SK-N-SH treated with all-trans-retinoic acid at 6 μM for 48 hours (cell line): ENCODE measurements around the gene SLC24A4.

Experiments
- ATAC-seq: fragments of 200-7000 bp; cut with Tn5 transposase; 3 replicates; pipeline ENCODE4 v1.9.1; 2020; ENCODE audit warnings: mild to moderate bottlenecking, moderate library complexity
- ARNTL ChIP-seq: fragments of 450-650 bp; formaldehyde crosslinking; IDR thresholded peaks from 2 replicates; pipeline ENCODE4 v1.5.0; 2020; ENCODE audit warnings: low read depth, mild to moderate bottlenecking, moderate library complexity, borderline replicate concordance
- BACH2 ChIP-seq: fragments of 250-450 bp; sonication (Bioruptor Pico); IDR thresholded peaks from 2 replicates; pipeline ENCODE4 v1.9.0; 2021; ENCODE audit warnings: mild to moderate bottlenecking, borderline replicate concordance
- CREB5 ChIP-seq: fragments of 250-450 bp; sonication (Bioruptor Pico); IDR thresholded peaks from 2 replicates; pipeline ENCODE4 v1.5.1; 2020; ENCODE audit warnings: low read depth, mild to moderate bottlenecking, moderate library complexity
- CSDC2 ChIP-seq: fragments of 250-450 bp; sonication (Bioruptor Pico); IDR thresholded peaks from 2 replicates; pipeline ENCODE4 v1.5.0; 2020; ENCODE audit warnings: mild to moderate bottlenecking, moderate library complexity
- CSRNP3 ChIP-seq: fragments of 250-450 bp; sonication (Bioruptor Pico); IDR thresholded peaks from 2 replicates; pipeline ENCODE4 v1.5.1; 2021; ENCODE audit warnings: mild to moderate bottlenecking, moderate library complexity
- GLIS3 ChIP-seq: fragments of 250-450 bp; sonication (Bioruptor Pico); IDR thresholded peaks from 2 replicates; pipeline ENCODE4 v1.5.0; 2020; ENCODE audit warnings: mild to moderate bottlenecking, moderate library complexity
- ISL1 ChIP-seq: fragments of 250-450 bp; sonication (Bioruptor Pico); IDR thresholded peaks from 2 replicates; pipeline ENCODE4 v2.1.2; 2022; ENCODE audit warnings: mild to moderate bottlenecking, moderate library complexity
- OSR1 ChIP-seq: fragments of 250-450 bp; sonication (Bioruptor Pico); IDR thresholded peaks from 2 replicates; pipeline ENCODE4 v1.8.0; 2022; ENCODE audit warnings: moderate library complexity, mild to moderate bottlenecking, inconsistent platforms
- PATZ1 ChIP-seq: fragments of 250-450 bp; sonication (Bioruptor Pico); IDR thresholded peaks from 2 replicates; pipeline ENCODE4 v1.8.0; 2020; ENCODE audit warnings: mild to moderate bottlenecking, moderate library complexity, borderline replicate concordance
- POU6F1 ChIP-seq: fragments of 250-450 bp; sonication (Bioruptor Pico); IDR thresholded peaks from 2 replicates; pipeline ENCODE4 v1.8.0; 2021; ENCODE audit warnings: low read depth, mild to moderate bottlenecking, moderate library complexity, borderline replicate concordance
- PPARA ChIP-seq: fragments of 250-450 bp; sonication (Bioruptor Pico); IDR thresholded peaks from 2 replicates; pipeline ENCODE4 v1.5.0; 2020; ENCODE audit warnings: mild to moderate bottlenecking, borderline replicate concordance
- RARB ChIP-seq: fragments of 250-450 bp; sonication (Bioruptor Pico); IDR thresholded peaks from 2 replicates; pipeline ENCODE4 v1.8.0; 2021; ENCODE audit warnings: mild to moderate bottlenecking, moderate library complexity
- SNAI2 ChIP-seq: fragments of 250-450 bp; sonication (Bioruptor Pico); IDR thresholded peaks from 2 replicates; pipeline ENCODE4 v1.5.0; 2020; ENCODE audit warnings: mild to moderate bottlenecking, moderate library complexity
- TCF4 ChIP-seq: fragments of 250-450 bp; sonication (Bioruptor Pico); IDR thresholded peaks from 2 replicates; pipeline ENCODE4 v1.8.0; 2021; ENCODE audit warnings: mild to moderate bottlenecking, moderate library complexity, borderline replicate concordance
- TOX ChIP-seq: fragments of 250-450 bp; sonication (Bioruptor Pico); IDR thresholded peaks from 2 replicates; pipeline ENCODE4 v1.8.0; 2021; ENCODE audit warnings: mild to moderate bottlenecking, moderate library complexity, borderline replicate concordance
- TSHZ2 ChIP-seq: fragments of 250-450 bp; sonication (Bioruptor Pico); IDR thresholded peaks from 2 replicates; pipeline ENCODE4 v1.5.0; 2020; ENCODE audit warnings: mild to moderate bottlenecking, moderate library complexity
- ZC3H10 ChIP-seq: fragments of 250-450 bp; sonication (Bioruptor Pico); IDR thresholded peaks from 2 replicates; pipeline ENCODE4 v1.5.1; 2021; ENCODE audit warnings: mild to moderate bottlenecking, moderate library complexity
- ZFP3 ChIP-seq: fragments of 250-450 bp; sonication (Bioruptor Pico); IDR thresholded peaks from 2 replicates; pipeline ENCODE4 v1.5.0; 2020; ENCODE audit warnings: mild to moderate bottlenecking, moderate library complexity
- ZFP30 ChIP-seq: fragments of 450-650 bp; formaldehyde crosslinking; IDR thresholded peaks from 2 replicates; pipeline ENCODE4 v1.5.0; 2022; ENCODE audit warnings: mild to moderate bottlenecking, moderate library complexity
- ZNF565 ChIP-seq: fragments of 450-650 bp; formaldehyde crosslinking; conservative IDR thresholded peaks from 2 replicates; pipeline ENCODE4 v1.5.0; 2020; ENCODE audit warnings: low read depth, mild to moderate bottlenecking, moderate library complexity
- ZNF70 ChIP-seq: fragments of 450-650 bp; formaldehyde crosslinking; IDR thresholded peaks from 2 replicates; pipeline ENCODE4 v1.5.0; 2020; ENCODE audit warnings: mild to moderate bottlenecking, moderate library complexity
- ZNF8 ChIP-seq: fragments of 450-650 bp; formaldehyde crosslinking; IDR thresholded peaks from 2 replicates; pipeline ENCODE4 v1.5.0; 2020; ENCODE audit warnings: mild to moderate bottlenecking, moderate library complexity

The SLC24A4 gene

GRCh38 chr14:92499234-92499633, 176.3 kb downstream of the SLC24A4 start (continued):
- TF ChIP-seq CSRNP3 (no peak), ZC3H10 (CRISPR knock-in tag) (no peak), ZNF565 (CRISPR knock-in tag) (no peak)

GRCh38 chr14:92500491-92500941, 177.6 kb downstream of the SLC24A4 start:
- ATAC-seq, result no peak; the same call in 2 of the 3 replicates
- TF ChIP-seq ZFP30 (CRISPR knock-in tag), result no peak
- no peak for TF ChIP-seq CSDC2
- no peak for TF ChIP-seq PATZ1 (CRISPR knock-in tag)
- no peak for TF ChIP-seq BACH2
- TF ChIP-seq ARNTL (CRISPR knock-in tag), result no peak
- no peak for TF ChIP-seq ZFP3 (CRISPR knock-in tag)
- TF ChIP-seq TCF4 (CRISPR knock-in tag), result no peak
- TF ChIP-seq ISL1 (CRISPR knock-in tag), result no peak
- TF ChIP-seq ZNF8 (CRISPR knock-in tag), result no peak
- TF ChIP-seq CREB5, result no peak
- no peak for TF ChIP-seq TSHZ2
- TF ChIP-seq ZNF565 (CRISPR knock-in tag), result no peak
- no peak for TF ChIP-seq ZC3H10 (CRISPR knock-in tag)
- TF ChIP-seq SNAI2 (CRISPR knock-in tag), result no peak
- TF ChIP-seq PPARA (CRISPR knock-in tag), result no peak
- no peak for TF ChIP-seq POU6F1 (CRISPR knock-in tag)

GRCh38 chr14:92501891-92502351, 179.0 kb downstream of the SLC24A4 start:
- ATAC-seq, result peak; percentile 14; the same call in 2 of the 3 replicates
- TF ChIP-seq CSRNP3, result no peak
- no peak for TF ChIP-seq ZFP30 (CRISPR knock-in tag)
- TF ChIP-seq PPARA (CRISPR knock-in tag), result no peak
- no peak for TF ChIP-seq OSR1
- no peak for TF ChIP-seq CSDC2
- TF ChIP-seq TCF4 (CRISPR knock-in tag), result no peak
- TF ChIP-seq TSHZ2, result no peak
- TF ChIP-seq ZNF70, result no peak
- no peak for TF ChIP-seq SNAI2 (CRISPR knock-in tag)
- no peak for TF ChIP-seq GLIS3
- TF ChIP-seq ZNF8 (CRISPR knock-in tag), result no peak
- TF ChIP-seq ISL1 (CRISPR knock-in tag), result no peak
- no peak for TF ChIP-seq BACH2
- no peak for TF ChIP-seq RARB (CRISPR knock-in tag)
- no peak for TF ChIP-seq ZFP3 (CRISPR knock-in tag)
- no peak for TF ChIP-seq CREB5
- no peak for TF ChIP-seq TOX (CRISPR knock-in tag)
